GM12878 (cell line): Measurements from ENCODE around the gene SAMSN1. TPM values are rescaled to one million over a fixed set of nuclear protein-coding genes. Genes with fewer than 3 reads are reported as not detected.
A peak's percentile ranks its signal among the peaks of the same experiment; 100 is the strongest.

Experiments
- ATAC-seq: fragments of 200-7000 bp; cut with Tn5 transposase; 3 replicates; pipeline ENCODE4 v1.9.1; 2020; ENCODE audit warnings: mild to moderate bottlenecking, moderate library complexity
- BruUV-seq: library from RNA; stranded (reverse); fragments of 400-500 nt; replicated peaks from 2 replicates; lab custom pipeline; 2021; lab: Mats Ljungman, UMichigan
- CTCF ChIA-PET: fragments of 300-600 bp; sonication (Branson Sonifier 250); formaldehyde crosslinking; extraction: SDS; loops from one replicate; lab custom pipeline; 2021; ENCODE audit warnings: inconsistent platforms; lab: Yijun Ruan, JAX
- POLR2A ChIA-PET: fragments of 350-600 bp; formaldehyde crosslinking; extraction: SDS; loops from one replicate; lab custom pipeline; 2021; ENCODE audit warnings: inconsistent platforms; lab: Charles Lee
- RAD21 ChIA-PET: fragments of 300-600 bp; sonication (Branson Sonifier 250); formaldehyde crosslinking; loops from one replicate; lab custom pipeline; 2023; ENCODE audit warnings: antibody characterized with exemption; ENCODE audit not compliant: unreplicated experiment; lab: Charles Lee
- SMC1A ChIA-PET: fragments of 300-600 bp; sonication (Branson Sonifier 250); formaldehyde crosslinking; loops from one replicate; lab custom pipeline; 2023; ENCODE audit not compliant: unreplicated experiment, uncharacterized antibody; lab: Charles Lee
- DNase-seq: peaks from one replicate; pipeline ENCODE4 v3.0.0-alpha.2; 2011; ENCODE audit warnings: low read depth, low spot score
- FAIRE-seq: peaks from 3 replicates; lab custom pipeline; 2011; peaks lifted over from hg19 to GRCh38; lab: Jason Lieb, UNC
- H2AFZ ChIP-seq: 2 replicates; pipeline ENCODE4 v1.6.0; 2011; ENCODE audit warnings: low read depth, low read length, control low read depth; ENCODE audit not compliant: control insufficient read depth
- H3K27ac ChIP-seq: 2 replicates; pipeline ENCODE4 v1.5.1; 2011; ENCODE audit warnings: control low read depth; ENCODE audit not compliant: control insufficient read depth, insufficient read depth
- H3K27me3 ChIP-seq, 2 experiments: replicated peaks in 1 of 2; 2 replicates each; pipeline versions ENCODE4 v1.6.0 to v1.6.1; 2011; ENCODE audit warnings: low read length in 1 of 2; ENCODE audit not compliant: control insufficient read depth in 2 of 2, insufficient read depth in 2 of 2
- H3K36me3 ChIP-seq, 2 experiments: 2 replicates each; pipeline ENCODE4 v1.5.1; 2011; ENCODE audit warnings: low read length in 1 of 2; ENCODE audit not compliant: control insufficient read depth in 2 of 2, insufficient read depth in 2 of 2
- H3K4me1 ChIP-seq: 2 replicates; pipeline ENCODE4 v1.6.1; 2011; ENCODE audit warnings: mild to moderate bottlenecking, low read length, moderate library complexity, mixed read lengths; ENCODE audit not compliant: control insufficient read depth, insufficient read depth
- H3K4me2 ChIP-seq: 2 replicates; pipeline ENCODE4 v1.6.0; 2011; ENCODE audit warnings: control low read depth; ENCODE audit not compliant: control insufficient read depth, insufficient read depth
- H3K4me3 ChIP-seq: fragments of 200-600 bp; sonication (generic); 2 replicates; pipeline ENCODE4 v1.5.1; 2016
- H3K79me2 ChIP-seq: 2 replicates; pipeline ENCODE4 v1.6.0; 2011; ENCODE audit warnings: low read length; ENCODE audit not compliant: control insufficient read depth, insufficient read depth
- H3K9ac ChIP-seq: 2 replicates; pipeline ENCODE4 v1.8.0; 2011; ENCODE audit warnings: low read length, control low read depth, mixed read lengths; ENCODE audit not compliant: control insufficient read depth, insufficient read depth
- H3K9me3 ChIP-seq: replicated peaks from 3 replicates; pipeline ENCODE4 v1.5.1; 2011; ENCODE audit warnings: mild to moderate bottlenecking, low read length; ENCODE audit not compliant: control insufficient read depth, insufficient read depth
- H4K20me1 ChIP-seq: 2 replicates; pipeline ENCODE4 v1.6.0; 2011; ENCODE audit not compliant: control insufficient read depth, insufficient read depth
- ASH2L ChIP-seq: fragments of 300-600, 200-600 bp; sonication (generic); IDR thresholded peaks from 2 replicates; pipeline ENCODE4 v1.6.1; 2017; ENCODE audit warnings: low read depth, mild to moderate bottlenecking, borderline replicate concordance
- ATF7 ChIP-seq: fragments of 450-650 bp; IDR thresholded peaks from 2 replicates; pipeline ENCODE4 v1.6.1; 2016; ENCODE audit warnings: low read depth, mild to moderate bottlenecking
- BCL11A ChIP-seq: IDR thresholded peaks from 2 replicates; pipeline ENCODE4 v1.6.1; 2011; ENCODE audit warnings: low read depth, low read length
- BCL3 ChIP-seq: IDR thresholded peaks from 2 replicates; pipeline ENCODE4 v1.6.1; 2011; ENCODE audit warnings: borderline replicate concordance, low read depth, mild to moderate bottlenecking, moderate library complexity, low read length; ENCODE audit not compliant: insufficient read depth, poor library complexity, severe bottlenecking
- POLR2AphosphoS5 ChIP-seq: IDR thresholded peaks from 2 replicates; pipeline ENCODE4 v1.6.1; 2011; ENCODE audit warnings: mild to moderate bottlenecking, low read length, inconsistent platforms
- RELB ChIP-seq: fragments of 450-650 bp; IDR thresholded peaks from 2 replicates; pipeline ENCODE4 v1.6.1; 2017; ENCODE audit warnings: low read depth, mild to moderate bottlenecking, moderate library complexity
- ZBTB4 ChIP-seq: fragments of 450-650 bp; formaldehyde crosslinking; IDR thresholded peaks from 2 replicates; pipeline ENCODE4 v1.4.0; 2022; ENCODE audit warnings: mild to moderate bottlenecking, moderate library complexity
- ZNF384 ChIP-seq: IDR thresholded peaks from 2 replicates; pipeline ENCODE4 v1.6.1; 2012; ENCODE audit warnings: low read depth, mild to moderate bottlenecking, low read length, improper control_type of control experiment, borderline replicate concordance
- ZZZ3 ChIP-seq: IDR thresholded peaks from 2 replicates; pipeline ENCODE4 v1.6.1; 2011; ENCODE audit warnings: low read depth; ENCODE audit not compliant: control insufficient read depth, insufficient read length
- in situ Hi-C: fragments of 300-500 bp; cut with MboI; formaldehyde crosslinking; loops from 9 replicates; pipeline ENCODE4 v1.14.3; 2018; ENCODE audit warnings: mixed read lengths
- intact Hi-C: fragments of 100-400 bp; cut with micrococcal nuclease; formaldehyde crosslinking; loops from one replicate; pipeline ENCODE4 v1.14.2; 2022; ENCODE audit not compliant: unreplicated experiment
- polyA plus RNA-seq, 11 experiments: library from polyadenylated mRNA; depleted of rRNA in 4 of 11; unstranded in 6 of 11; stranded (reverse) in 5 of 11; fragments of >200 nt; fragmentation: Nextera tagmentation in 4 of 11; fragmentation: Illumina TruSeq in 1 of 11; extraction: Ambion mirVana in 4 of 11; extraction: Trizol in 1 of 11; gene quantifications; 1 replicate in 1 of 11; 2 replicates in 10 of 11; pipeline versions ENCODE4 v1.2.1 to v1.2.3, GENCODE V29; 2011 to 2016; ENCODE audit warnings: inconsistent platforms in 2 of 11, missing spikeins in 2 of 11, low read depth in 1 of 11
- total RNA-seq, 4 experiments: library from RNA; depleted of rRNA in 3 of 4; stranded (reverse); fragments of >200 nt in 3 of 4; fragmentation: Illumina TruSeq in 1 of 4; extraction: Trizol in 1 of 4; gene quantifications; 2 replicates each; pipeline versions ENCODE4 v1.2.1 to v1.2.3, GENCODE V29; 2013 to 2021

Gene SAMSN1
- total and polyA plus RNA-seq, 10 of the 15 experiments (the other 5 are each of a cell fraction or from before 2014, with no cell fraction given), result 23.2 to 102 (median 44.9) TPM

GRCh38 chr21:14541841-14542490, 4.1 kb downstream of the SAMSN1 start (continued):
- TF ChIP-seq RELB (no peak), POLR2AphosphoS5 (no peak), ATF7 (no peak), BCL11A (no peak), ZNF384 (peak; percentile 9; the same call in 1 of the 2 replicates), ZZZ3 (no peak)
- TF ChIP-seq, all 136 proteins: peak for 11

GRCh38 chr21:14538483-14538882, 7.6 kb downstream of the SAMSN1 start:
- H3K36me3 ChIP-seq, result no peaks in the 10 kb centered on the region; a peak in 1 of 4 replicates
- no peak overlapping the region for H2AFZ ChIP-seq
- RAD21 ChIA-PET, result interaction anchor here (0.8 to 1.0 kb wide), 3 partner anchors 15 to 84 kb away, joined by 3 read pairs; no protein-coding TSS in a partner anchor
- no peak overlapping the region for H3K4me2 ChIP-seq
- no peak for DNase-seq
- CTCF ChIA-PET, result interaction anchor here (1.6 kb wide), 1 partner anchor 19 kb away, joined by 4 read pairs; no protein-coding TSS in a partner anchor
- no peaks in the 10 kb centered on the region for H3K27me3 ChIP-seq
- no peak overlapping the region for H3K4me3 ChIP-seq
- H3K27ac ChIP-seq, result no peak overlapping the region
- FAIRE-seq, result no peak
- H3K9ac ChIP-seq, result no peak overlapping the region
- no peaks in the 10 kb centered on the region for H4K20me1 ChIP-seq
- H3K4me1 ChIP-seq, result peaks cover 8% of the 10 kb centered on the region; the same call in 1 of the 2 replicates
- H3K79me2 ChIP-seq, result peaks cover 81% of the 10 kb centered on the region
- SMC1A ChIA-PET, result interaction anchor here (0.7 to 11.7 kb wide), 6 partner anchors 14 to 143 kb away, joined by 3 to 120 read pairs (median 3); no protein-coding TSS in a partner anchor
- POLR2A ChIA-PET, result interaction anchor here (0.6 to 0.7 kb wide), 2 partner anchors 12 to 26 kb away, joined by 3 to 4 read pairs; no protein-coding TSS in a partner anchor
- intact Hi-C loops, result no loop called here
- BruUV-seq, result no TSS peak
- in situ Hi-C loops, result no loop called here
- no peak for ATAC-seq
- H3K9me3 ChIP-seq, result peaks cover 18% of the 10 kb centered on the region
- TF ChIP-seq ZBTB4 (CRISPR knock-in tag) (no peak), ASH2L (no peak), BCL3 (peak; percentile 34)
